Endometrial microvascular endothelial cells (primary cell): ENCODE data around the gene FGR. TPM values are rescaled to one million over a fixed set of nuclear protein-coding genes. Genes with fewer than 3 reads are reported as not detected.

Experiments used
- in situ Hi-C: cut with HindIII; loops from 2 replicates; pipeline ENCODE4 v1.10.0; 2017; ENCODE audit warnings: low sequenced_read_pairs, low pct_unique_long_range_greater_than_20kb; ENCODE audit errors: inconsistent ontology term
- total RNA-seq: library from RNA; depleted of rRNA; stranded (reverse); fragments of >200 nt; gene quantifications from one replicate; pipeline ENCODE4 v1.2.3, GENCODE V29; 2015; ENCODE audit errors: inconsistent ontology term

Gene FGR
- total RNA-seq, 1 donor from 2014 or later = not detected

GRCh38 chr1:27661412-27662075 is 26.6 kb upstream of the FGR start:
- in situ Hi-C loops = no loop called here

GRCh38 chr1:27660300-27660835 is 25.4 kb upstream of the FGR start:
- in situ Hi-C loops = no loop called here

GRCh38 chr1:27659497-27660299 is 24.7 kb upstream of the FGR start:
- in situ Hi-C loops = no loop called here

- in situ Hi-C loops = no loop called here
These were observed 24.0 kb upstream of the FGR start for GRCh38 chr1:27658951-27659496.

- in situ Hi-C loops = no loop called here
These were observed 21.3 kb upstream of the FGR start for GRCh38 chr1:27656157-27656893.

- in situ Hi-C loops = no loop called here
These were observed 20.4 kb upstream of the FGR start for GRCh38 chr1:27655151-27655937.

GRCh38 chr1:27652111-27652864 is 17.3 kb upstream of the FGR start:
- in situ Hi-C loops = no loop called here

- in situ Hi-C loops = no loop called here
These were observed 15.7 kb upstream of the FGR start for GRCh38 chr1:27650539-27651175.

GRCh38 chr1:27650171-27650538 is 15.2 kb upstream of the FGR start:
- in situ Hi-C loops = no loop called here

- in situ Hi-C loops = no loop called here
These were observed 14.3 kb upstream of the FGR start for GRCh38 chr1:27649306-27649635.

GRCh38 chr1:27648602-27649305 is 13.8 kb upstream of the FGR start:
- in situ Hi-C loops = no loop called here

- in situ Hi-C loops = no loop called here
These were observed 12.3 kb upstream of the FGR start for GRCh38 chr1:27647328-27647727.

GRCh38 chr1:27646676-27647075 is 11.7 kb upstream of the FGR start:
- in situ Hi-C loops = no loop called here

GRCh38 chr1:27645071-27645415 is 10.1 kb upstream of the FGR start:
- in situ Hi-C loops = no loop called here

- in situ Hi-C loops = no loop called here
These were observed 9.5 kb upstream of the FGR start for GRCh38 chr1:27644369-27645070.

- in situ Hi-C loops = no loop called here
These were observed 8.8 kb upstream of the FGR start for GRCh38 chr1:27643600-27644368.
